Frontal cortex (tissue), 4 donors: Measurements from ENCODE around the gene KCP. TPM values are rescaled to one million over a fixed set of nuclear protein-coding genes. Genes with fewer than 3 reads are reported as not detected.

Source experiments
- DNase-seq, 2 donors: peaks; one replicate each; pipeline ENCODE4 v3.0.0; 2012; ENCODE audit warnings: low spot score in 2 of 2
- FAIRE-seq: peaks from 2 replicates; lab custom pipeline; 2012; peaks lifted over from hg19 to GRCh38; lab: Jason Lieb, UNC
- total RNA-seq: library from RNA; depleted of rRNA; stranded (reverse); fragments of >200 nt; gene quantifications from one replicate; pipeline ENCODE4 v1.2.3, GENCODE V29; 2014
- donor health status: control.
- donor health status: control.
- donor health status: control.

The KCP gene
- total RNA-seq, 1 donor from 2014 or later = 0.41 TPM

GRCh38 chr7:128878226-128879105 is 32.0 kb downstream of the KCP start:
- FAIRE-seq = no peak
- no peak for DNase-seq

- FAIRE-seq (no peak), DNase-seq (no peak)
These were observed 32.8 kb downstream of the KCP start for GRCh38 chr7:128877756-128878120.

GRCh38 chr7:128876978-128877755 is 33.3 kb downstream of the KCP start:
- FAIRE-seq (no peak), DNase-seq (no peak)

GRCh38 chr7:128876586-128876977 is 33.9 kb downstream of the KCP start:
- no peak for DNase-seq

GRCh38 chr7:128876127-128876526 is 34.4 kb downstream of the KCP start:
- FAIRE-seq = no peak
- no peak for DNase-seq

More at GRCh38 chr7:128876586-128876977, 33.9 kb downstream of the KCP start:
- FAIRE-seq = no peak

GRCh38 chr7:128875523-128875948 is 35.0 kb downstream of the KCP start:
- DNase-seq = no peak
- FAIRE-seq = no peak

GRCh38 chr7:128874140-128875031 is 36.1 kb downstream of the KCP start:
- FAIRE-seq = no peak
- DNase-seq = no peak

GRCh38 chr7:128873234-128873633 is 37.3 kb downstream of the KCP start:
- DNase-seq = no peak
- FAIRE-seq = no peak

GRCh38 chr7:128872394-128872824 is 38.1 kb downstream of the KCP start:
- no peak for DNase-seq
- no peak for FAIRE-seq

GRCh38 chr7:128871050-128871449 is 39.5 kb downstream of the KCP start:
- FAIRE-seq (no peak), DNase-seq (no peak)

- DNase-seq = no peak
These were observed 40.6 kb downstream of the KCP start for GRCh38 chr7:128869944-128870285.

GRCh38 chr7:128869138-128869943 is 41.2 kb downstream of the KCP start:
- DNase-seq (peak; percentile 68 to 71), FAIRE-seq (no peak)

More at GRCh38 chr7:128869944-128870285, 40.6 kb downstream of the KCP start:
- no peak for FAIRE-seq

GRCh38 chr7:128868624-128869137 is 41.8 kb downstream of the KCP start:
- no peak for DNase-seq
- FAIRE-seq = no peak

GRCh38 chr7:128867842-128868623 is 42.5 kb downstream of the KCP start:
- FAIRE-seq (no peak), DNase-seq (no peak)

GRCh38 chr7:128867241-128867640 is 43.3 kb downstream of the KCP start:
- DNase-seq = no peak
- no peak for FAIRE-seq

- no peak for FAIRE-seq
- no peak for DNase-seq
These were observed 44.3 kb downstream of the KCP start for GRCh38 chr7:128865996-128866877.

- no peak for FAIRE-seq
- DNase-seq = no peak
These were observed 45.2 kb downstream of the KCP start for GRCh38 chr7:128865303-128865702.
